ENCODE measurements around the gene NPAS3.

The NPAS3 gene

GRCh38 chr14:32920696-32921276, 17.9 kb upstream of the NPAS3 start:
- no peak overlapping the region for H3K4me3 ChIP-seq (ENCODE audit: severe bottlenecking)
- H3K27me3 ChIP-seq (ENCODE audit: insufficient read depth, poor library complexity, severe bottlenecking): peaks cover under 1% of the 10 kb centered on the region
- no peaks in the 10 kb centered on the region for H3K9me3 ChIP-seq (ENCODE audit: severe bottlenecking)
- ATAC-seq (ENCODE audit: low read depth) (no peak), DNase-seq (ENCODE audit: low spot score) (no peak)
- 0 out of 2 replicates have a peak, but pooled peaks cover 4% of the 10 kb centered on the region for H3K36me3 ChIP-seq (ENCODE audit: low read depth)
- no peak overlapping the region for H3K27ac ChIP-seq (ENCODE audit: poor library complexity, severe bottlenecking)
- H3K4me1 ChIP-seq (ENCODE audit: insufficient read depth, poor library complexity, severe bottlenecking): peaks cover 5% of the 10 kb centered on the region
- no peak for TF ChIP-seq CTCF (IDR thresholded peaks at IDR 0.05; ENCODE audit: poor library complexity, severe bottlenecking)

GRCh38 chr14:32925439-32925838, 13.2 kb upstream of the NPAS3 start:
- Histone ChIP-seq H3K4me3 (ENCODE audit: severe bottlenecking) (no peak overlapping the region), H3K27ac (ENCODE audit: poor library complexity, severe bottlenecking) (no peak overlapping the region), H3K4me1 (ENCODE audit: insufficient read depth, poor library complexity, severe bottlenecking) (no peaks in the 10 kb centered on the region), H3K9me3 (ENCODE audit: severe bottlenecking) (no peaks in the 10 kb centered on the region), H3K36me3 (ENCODE audit: low read depth) (no peaks in the 10 kb centered on the region), H3K27me3 (ENCODE audit: insufficient read depth, poor library complexity, severe bottlenecking) (peaks cover 27% of the 10 kb centered on the region)
- DNase-seq (ENCODE audit: low spot score): no peak
- ATAC-seq (ENCODE audit: low read depth): no peak
- no peak for TF ChIP-seq CTCF (IDR thresholded peaks at IDR 0.05; ENCODE audit: poor library complexity, severe bottlenecking)

GRCh38 chr14:32932302-32932913, 6.3 kb upstream of the NPAS3 start:
- no peak overlapping the region for H3K4me3 ChIP-seq (ENCODE audit: severe bottlenecking)
- no peaks in the 10 kb centered on the region for H3K4me1 ChIP-seq (ENCODE audit: insufficient read depth, poor library complexity, severe bottlenecking)
- no peaks in the 10 kb centered on the region for H3K9me3 ChIP-seq (ENCODE audit: severe bottlenecking)
- no peak for TF ChIP-seq CTCF (IDR thresholded peaks at IDR 0.05; ENCODE audit: poor library complexity, severe bottlenecking)
- DNase-seq (ENCODE audit: low spot score) (no peak), ATAC-seq (ENCODE audit: low read depth) (no peak)
- peaks cover 88% of the 10 kb centered on the region for H3K27me3 ChIP-seq (ENCODE audit: insufficient read depth, poor library complexity, severe bottlenecking)
- H3K27ac ChIP-seq (ENCODE audit: poor library complexity, severe bottlenecking): no peak overlapping the region
- no peaks in the 10 kb centered on the region for H3K36me3 ChIP-seq (ENCODE audit: low read depth)

GRCh38 chr14:32932914-32933628, 5.6 kb upstream of the NPAS3 start:
- ATAC-seq (ENCODE audit: low read depth): no peak
- Histone ChIP-seq H3K4me1 (ENCODE audit: insufficient read depth, poor library complexity, severe bottlenecking) (no peaks in the 10 kb centered on the region), H3K36me3 (ENCODE audit: low read depth) (no peaks in the 10 kb centered on the region), H3K27ac (ENCODE audit: poor library complexity, severe bottlenecking) (no peak overlapping the region), H3K27me3 (ENCODE audit: insufficient read depth, poor library complexity, severe bottlenecking) (peaks cover 95% of the 10 kb centered on the region), H3K9me3 (ENCODE audit: severe bottlenecking) (no peaks in the 10 kb centered on the region), H3K4me3 (ENCODE audit: severe bottlenecking) (no peak overlapping the region)
- DNase-seq (ENCODE audit: low spot score): no peak
- TF ChIP-seq CTCF (IDR thresholded peaks at IDR 0.05; ENCODE audit: poor library complexity, severe bottlenecking): no peak
